Activated CD8-positive, alpha-beta memory T cell treated with anti-CD3 and anti-CD28 coated beads, Interleukin-2, amount 50 U/mL, for 4 hours (primary cell): ENCODE data around the gene LGSN.
"Not testable (repeated sequence)": the region's sequence is repeated elsewhere in the genome, so short reads cannot be mapped to it uniquely, and the experiment has no call there.

Experiments
- DNase-seq: peaks from one replicate; pipeline ENCODE4 v3.0.0-alpha.2; 2020

The LGSN gene

GRCh38 chr6:63303476-63303875 lies 16.3 kb downstream of the LGSN start:
- no peak for DNase-seq

- DNase-seq = no peak
These were observed 20.1 kb downstream of the LGSN start for GRCh38 chr6:63299667-63300066.

GRCh38 chr6:63295553-63296194 lies 24.1 kb downstream of the LGSN start:
- no peak for DNase-seq

GRCh38 chr6:63290492-63291058 lies 29.2 kb downstream of the LGSN start:
- DNase-seq = no peak

GRCh38 chr6:63289269-63289872 lies 30.4 kb downstream of the LGSN start:
- no peak for DNase-seq

GRCh38 chr6:63280639-63281180 lies 39.1 kb downstream of the LGSN start:
- no peak for DNase-seq

- no peak for DNase-seq
These were observed 40.9 kb downstream of the LGSN start for GRCh38 chr6:63278916-63279315.

- DNase-seq = no peak
These were observed 43.8 kb downstream of the LGSN start for GRCh38 chr6:63275953-63276352.

- DNase-seq = not testable (repeated sequence)
These were observed 44.9 kb downstream of the LGSN start for GRCh38 chr6:63274795-63275430.

GRCh38 chr6:63272397-63272796 lies 47.4 kb downstream of the LGSN start:
- DNase-seq = no peak

GRCh38 chr6:63269470-63269869 lies 50.3 kb downstream of the LGSN start:
- no peak for DNase-seq

- no peak for DNase-seq
These were observed 51.2 kb downstream of the LGSN start for GRCh38 chr6:63268574-63268973.

GRCh38 chr6:63267828-63268227 lies 52.0 kb downstream of the LGSN start:
- no peak for DNase-seq

- DNase-seq = no peak
These were observed 52.7 kb downstream of the LGSN start for GRCh38 chr6:63267046-63267445.

- no peak for DNase-seq
These were observed 56.3 kb downstream of the LGSN start for GRCh38 chr6:63263444-63263843.

- DNase-seq = no peak
These were observed 58.0 kb downstream of the LGSN start for GRCh38 chr6:63261820-63262219.

GRCh38 chr6:63259153-63259552 lies 60.6 kb downstream of the LGSN start:
- DNase-seq = no peak

GRCh38 chr6:63249875-63250482 lies 69.8 kb downstream of the LGSN start:
- no peak for DNase-seq

- DNase-seq = no peak
These were observed 73.2 kb downstream of the LGSN start for GRCh38 chr6:63246581-63246980.

- no peak for DNase-seq
These were observed 73.9 kb downstream of the LGSN start for GRCh38 chr6:63245909-63246308.

- no peak for DNase-seq
These were observed 74.4 kb downstream of the LGSN start for GRCh38 chr6:63245420-63245819.

- no peak for DNase-seq
These were observed 83.4 kb downstream of the LGSN start for GRCh38 chr6:63236398-63236817.

- not testable (repeated sequence) for DNase-seq
These were observed 89.3 kb downstream of the LGSN start for GRCh38 chr6:63230511-63230910.
